ENCODE results near the gene ZNF433.
A peak's percentile ranks its signal among the peaks of the same experiment; 100 is the strongest.

The ZNF433 gene

GRCh38 chr19:11978492-11979100, 56.9 kb downstream of the ZNF433 start:
- no peak for DNase-seq (ENCODE audit: low read depth)
- TF ChIP-seq CTCF (IDR thresholded peaks at IDR 0.05; ENCODE audit: insufficient read depth, low read depth, low read length, missing control alignments): no peak
- no peak overlapping the region for H3K4me3 ChIP-seq (ENCODE audit: low read depth, low read length)

GRCh38 chr19:11973019-11973810, 62.3 kb downstream of the ZNF433 start:
- no peak for DNase-seq (ENCODE audit: low read depth)
- no peak for TF ChIP-seq CTCF (IDR thresholded peaks at IDR 0.05; ENCODE audit: insufficient read depth, low read depth, low read length, missing control alignments)
- H3K4me3 ChIP-seq (ENCODE audit: low read depth, low read length): no peak overlapping the region

GRCh38 chr19:11971041-11971440, 64.4 kb downstream of the ZNF433 start:
- no peak for DNase-seq (ENCODE audit: low read depth)
- no peak overlapping the region for H3K4me3 ChIP-seq (ENCODE audit: low read depth, low read length)
- no peak for TF ChIP-seq CTCF (IDR thresholded peaks at IDR 0.05; ENCODE audit: insufficient read depth, low read depth, low read length, missing control alignments)

GRCh38 chr19:11970174-11970573, 65.3 kb downstream of the ZNF433 start:
- DNase-seq (ENCODE audit: low read depth): no peak

DNA sequence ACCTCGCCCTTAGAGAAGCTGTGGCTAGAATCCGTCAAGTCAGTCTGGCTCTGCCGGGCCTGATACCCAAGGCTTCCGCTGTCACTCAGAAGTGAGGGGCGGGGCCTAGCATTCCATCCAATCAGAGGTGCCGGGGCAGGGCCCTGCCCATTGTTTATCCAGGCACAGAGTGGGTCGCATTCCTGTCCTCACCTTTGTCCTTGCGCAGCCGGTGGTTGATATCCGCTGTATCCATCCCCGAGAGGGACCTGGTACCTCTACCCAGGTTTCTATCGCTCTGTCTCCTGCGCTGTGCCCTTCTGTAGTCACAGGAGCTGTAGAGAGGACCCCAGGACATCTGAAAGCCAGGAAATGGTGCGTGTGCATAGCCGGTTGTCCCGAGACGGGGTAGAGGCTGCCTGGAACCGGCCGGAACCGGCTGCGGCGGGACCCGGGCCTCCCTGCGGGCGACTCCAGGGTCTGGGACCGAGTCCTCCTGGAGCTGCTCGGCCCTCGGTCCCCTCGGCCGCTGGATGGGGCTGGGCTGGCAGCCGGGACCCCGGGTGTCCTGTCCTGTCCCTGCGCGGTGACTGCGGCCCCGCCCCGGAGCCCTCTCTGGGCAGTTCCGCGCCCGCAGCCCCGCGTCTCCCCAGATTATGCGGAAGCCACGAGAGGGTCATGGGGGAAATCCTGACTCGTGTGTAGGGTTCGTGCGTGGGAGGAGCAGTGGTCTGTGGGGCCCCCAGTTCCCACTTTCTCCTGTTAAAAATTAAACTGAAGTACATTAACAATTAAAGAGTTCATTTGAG, 70.4 kb downstream of the ZNF433 start, which contains the start of gene ZNF763:
Gene ZNF763 (plus strand): TSS at position 183 of the 788 bp plus-strand sequence. CDS start 169 bp downstream, at position 352.
- peak within 1 kb of the TSS; percentile 96 for H3K4me3 ChIP-seq (ENCODE audit: low read depth, low read length)
- DNase-seq (ENCODE audit: low read depth): peak; percentile 95
- no peak for TF ChIP-seq CTCF (IDR thresholded peaks at IDR 0.05; ENCODE audit: insufficient read depth, low read depth, low read length, missing control alignments)

More at GRCh38 chr19:11970174-11970573, 65.3 kb downstream of the ZNF433 start:
- H3K4me3 ChIP-seq (ENCODE audit: low read depth, low read length): no peak overlapping the region
- TF ChIP-seq CTCF (IDR thresholded peaks at IDR 0.05; ENCODE audit: insufficient read depth, low read depth, low read length, missing control alignments): no peak
